Ovary (tissue), 3 donors: ENCODE data around the gene PLEK.

ENCODE experiments used
- EP300 ChIP-seq: sonication (generic); formaldehyde crosslinking; IDR thresholded peaks from one replicate; pipeline ENCODE4 v1.6.1; 2017; ENCODE audit warnings: antibody characterized with exemption
- POLR2A ChIP-seq: fragments of 450-650 bp; IDR thresholded peaks from one replicate; pipeline ENCODE4 v1.6.1; 2017; ENCODE audit warnings: antibody characterized with exemption, mild to moderate bottlenecking, moderate library complexity
- TF ChIP-seq, protein P1 (sequence below), 3 donors: fragments of 450-650 bp in 2 of 3; fragments of 200-600 bp in 1 of 3; IDR thresholded peaks; one replicate each; pipeline versions ENCODE4 v1.5.1 to v1.8.0; 2016 to 2022; ENCODE audit warnings: antibody characterized with exemption in 3 of 3, mild to moderate bottlenecking in 1 of 3
- donor health status: DM: no; HTN: no; CAD: no.

DNA sequence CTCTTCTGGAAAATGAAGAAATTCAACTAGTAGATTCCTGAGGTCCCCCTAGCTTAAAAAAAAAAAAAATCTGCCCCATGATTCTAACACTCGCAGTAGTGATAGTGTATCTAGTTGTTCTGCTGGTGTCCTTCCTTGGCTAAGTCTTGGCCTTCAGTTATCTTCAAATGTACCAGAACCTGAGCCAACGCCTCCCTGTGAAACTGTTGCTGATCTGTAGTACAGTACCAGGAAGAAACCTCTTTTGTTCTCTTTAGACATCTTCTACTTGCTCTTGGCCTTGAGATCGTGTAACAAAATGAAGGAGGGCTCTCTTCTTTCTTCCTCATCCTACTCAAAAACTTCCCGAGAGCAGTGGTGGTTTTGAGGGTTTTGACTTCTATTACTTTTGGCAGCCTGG lies 31.0 kb downstream of the PLEK start:
- TF ChIP-seq POLR2A = no peak
- TF ChIP-seq, protein P1, sequence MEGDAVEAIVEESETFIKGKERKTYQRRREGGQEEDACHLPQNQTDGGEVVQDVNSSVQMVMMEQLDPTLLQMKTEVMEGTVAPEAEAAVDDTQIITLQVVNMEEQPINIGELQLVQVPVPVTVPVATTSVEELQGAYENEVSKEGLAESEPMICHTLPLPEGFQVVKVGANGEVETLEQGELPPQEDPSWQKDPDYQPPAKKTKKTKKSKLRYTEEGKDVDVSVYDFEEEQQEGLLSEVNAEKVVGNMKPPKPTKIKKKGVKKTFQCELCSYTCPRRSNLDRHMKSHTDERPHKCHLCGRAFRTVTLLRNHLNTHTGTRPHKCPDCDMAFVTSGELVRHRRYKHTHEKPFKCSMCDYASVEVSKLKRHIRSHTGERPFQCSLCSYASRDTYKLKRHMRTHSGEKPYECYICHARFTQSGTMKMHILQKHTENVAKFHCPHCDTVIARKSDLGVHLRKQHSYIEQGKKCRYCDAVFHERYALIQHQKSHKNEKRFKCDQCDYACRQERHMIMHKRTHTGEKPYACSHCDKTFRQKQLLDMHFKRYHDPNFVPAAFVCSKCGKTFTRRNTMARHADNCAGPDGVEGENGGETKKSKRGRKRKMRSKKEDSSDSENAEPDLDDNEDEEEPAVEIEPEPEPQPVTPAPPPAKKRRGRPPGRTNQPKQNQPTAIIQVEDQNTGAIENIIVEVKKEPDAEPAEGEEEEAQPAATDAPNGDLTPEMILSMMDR (IDR thresholded peaks at IDR 0.05) = no peak
- TF ChIP-seq EP300 = no peak
